Fibroblast of lung (primary cell): ENCODE results near the gene DEK. TPM values are rescaled to one million over a fixed set of nuclear protein-coding genes. Genes with fewer than 3 reads are reported as not detected.
A peak's percentile ranks its signal among the peaks of the same experiment; 100 is the strongest.

ENCODE experiments used
- DNase-seq, 2 donors: peaks; one replicate each; pipeline versions ENCODE4 v3.0.0 to v3.0.0-alpha.2; 2010; ENCODE audit warnings: low read depth in 2 of 2
- H2AFZ ChIP-seq: 2 replicates; pipeline ENCODE4 v1.5.1; 2012; ENCODE audit warnings: low read length, control low read depth, inconsistent platforms
- H3K27ac ChIP-seq: 2 replicates; pipeline ENCODE4 v1.5.1; 2011; ENCODE audit warnings: low read length, control low read depth; ENCODE audit not compliant: insufficient read depth
- H3K27me3 ChIP-seq: 2 replicates; pipeline ENCODE4 v1.5.1; 2011; ENCODE audit warnings: mild to moderate bottlenecking, low read length; ENCODE audit not compliant: control insufficient read depth, insufficient read depth
- H3K36me3 ChIP-seq: 2 replicates; pipeline ENCODE4 v1.5.1; 2011; ENCODE audit warnings: low read length; ENCODE audit not compliant: control insufficient read depth, insufficient read depth
- H3K4me1 ChIP-seq: 2 replicates; pipeline ENCODE4 v1.5.1; 2011; ENCODE audit warnings: low read length; ENCODE audit not compliant: control insufficient read depth, insufficient read depth; ENCODE audit errors: extremely low read depth
- H3K4me2 ChIP-seq: 2 replicates; pipeline ENCODE4 v1.5.1; 2011; ENCODE audit warnings: low read length, control low read depth; ENCODE audit not compliant: insufficient read depth; ENCODE audit errors: extremely low read depth
- H3K4me3 ChIP-seq, 4 experiments: fragments of 200-600 bp in 1 of 4; sonication (generic) in 1 of 4; replicated peaks in 1 of 4; 2 replicates each; pipeline ENCODE4 v1.5.1; 2011 to 2016; ENCODE audit warnings: low read length in 4 of 4, low read depth in 3 of 4, mild to moderate bottlenecking in 3 of 4, control low read depth in 2 of 4, inconsistent platforms in 1 of 4, mixed read lengths in 1 of 4; ENCODE audit not compliant: insufficient read depth in 1 of 4; ENCODE audit errors: control extremely low read depth in 1 of 4
- H3K79me2 ChIP-seq: 2 replicates; pipeline ENCODE4 v1.5.1; 2012; ENCODE audit warnings: mild to moderate bottlenecking, low read length, inconsistent platforms; ENCODE audit not compliant: control insufficient read depth, insufficient read depth
- H3K9ac ChIP-seq: 2 replicates; pipeline ENCODE4 v1.5.1; 2011; ENCODE audit warnings: mild to moderate bottlenecking, low read length, control low read depth; ENCODE audit not compliant: insufficient read depth
- H3K9me3 ChIP-seq: 2 replicates; pipeline ENCODE4 v1.5.1; 2012; ENCODE audit warnings: low read depth, low read length; ENCODE audit not compliant: control insufficient read depth, insufficient read depth
- H4K20me1 ChIP-seq: 2 replicates; pipeline ENCODE4 v1.5.1; 2011; ENCODE audit warnings: low read length; ENCODE audit not compliant: control insufficient read depth, insufficient read depth; ENCODE audit errors: extremely low read depth
- EZH2 ChIP-seq: IDR thresholded peaks from 2 replicates; pipeline ENCODE4 v1.5.1; 2012; ENCODE audit warnings: low read length, control low read depth, mild to moderate bottlenecking; ENCODE audit errors: missing control alignments
- polyA plus RNA-seq, 2 donors: library from polyadenylated mRNA; depleted of rRNA in 1 of 2; stranded (reverse) in 1 of 2; unstranded in 1 of 2; fragments of >200 nt; gene quantifications; 2 replicates each; pipeline ENCODE4 v1.2.1, GENCODE V29; 2011 to 2012; ENCODE audit warnings: missing spikeins in 1 of 2
- total RNA-seq: library from RNA; depleted of rRNA; stranded (reverse); fragments of >200 nt; gene quantifications from 2 replicates; pipeline ENCODE4 v1.2.1, GENCODE V29; 2014
- TF ChIP-seq, protein P1 (sequence below), 2 donors: IDR thresholded peaks in 1 of 2; conservative IDR thresholded peaks in 1 of 2; 1 replicate in 1 of 2; 2 replicates in 1 of 2; pipeline ENCODE4 v1.5.1; 2011 to 2012; ENCODE audit warnings: low read length in 2 of 2, control low read depth in 1 of 2, inconsistent platforms in 1 of 2, low read depth in 1 of 2, mild to moderate bottlenecking in 1 of 2

Gene DEK
- total and polyA plus RNA-seq, 2 donors (not counting 1 experiment from before 2014, with no cell fraction given) = 108 to 148 TPM

DNA sequence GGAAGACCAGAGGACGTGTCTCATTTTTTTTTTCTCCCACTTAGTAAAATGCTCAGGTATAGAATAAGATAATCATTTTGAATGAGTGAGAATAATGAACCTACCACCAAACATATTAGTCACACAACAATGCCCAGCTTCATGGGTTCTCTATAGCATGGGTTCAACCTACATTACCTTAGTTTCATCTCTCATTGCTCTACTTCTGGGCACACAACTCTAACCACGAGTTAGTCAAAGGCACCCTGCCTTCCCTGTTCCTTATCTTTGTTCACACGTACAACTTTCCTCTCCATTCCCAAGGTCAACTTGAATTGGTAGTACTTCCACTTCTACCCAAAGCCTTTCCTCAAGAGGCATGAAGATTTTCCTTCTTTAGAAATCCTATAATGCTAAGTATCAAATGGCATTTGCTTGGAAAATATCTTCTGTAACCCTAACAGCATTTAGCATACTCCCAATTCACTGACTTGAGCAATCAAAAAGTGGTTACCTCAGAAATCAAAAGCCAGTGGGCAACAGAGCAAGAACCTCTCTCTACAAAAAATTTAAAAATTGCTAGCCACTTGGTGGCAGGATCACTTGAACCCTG, 20.9 kb downstream of the DEK start:
- H3K79me2 ChIP-seq = peaks cover 40% of the 10 kb centered on the region
- H3K27ac ChIP-seq = no peak overlapping the region

DNA sequence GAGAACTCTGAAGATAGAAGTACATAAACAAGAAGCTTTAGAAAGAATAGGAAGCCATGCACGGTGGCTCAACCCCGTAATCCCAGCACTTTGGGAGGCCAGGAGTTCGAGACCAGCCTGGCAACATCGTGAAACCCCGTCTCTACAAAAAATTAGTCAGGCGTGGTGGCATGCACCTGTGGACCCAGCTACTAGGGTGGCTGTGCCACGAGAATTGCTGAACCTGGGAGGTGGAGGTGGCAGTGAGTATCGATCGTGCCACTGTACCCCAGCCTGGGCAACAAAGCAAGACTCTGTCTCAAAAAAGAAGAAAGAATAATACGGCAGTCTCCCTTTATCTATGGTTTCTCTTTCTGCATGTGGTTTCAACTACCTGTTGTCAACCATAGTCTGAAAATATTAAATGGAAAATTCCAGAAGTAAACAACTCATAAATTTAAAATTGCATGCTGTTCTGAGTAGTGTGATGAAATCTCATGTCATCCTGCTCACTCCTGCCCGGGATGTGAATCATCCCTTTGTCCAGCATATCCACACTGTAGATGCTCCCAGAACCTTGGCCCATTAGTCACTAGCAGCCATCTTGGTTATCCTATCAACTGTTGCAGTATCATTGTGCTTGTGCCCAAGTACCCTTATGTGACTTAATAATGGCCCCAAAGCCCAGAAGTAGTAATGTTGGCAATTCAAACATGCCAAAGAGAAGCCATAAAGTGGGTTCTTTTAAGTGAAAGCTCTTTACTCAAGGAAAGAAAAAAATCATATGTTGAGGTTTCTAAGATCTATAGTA, 22.1 kb downstream of the DEK start:
- H3K4me3 ChIP-seq = no peak overlapping the region
- peaks cover 41% of the 10 kb centered on the region for H3K79me2 ChIP-seq
- H3K9me3 ChIP-seq = no peaks in the 10 kb centered on the region
- peak overlapping the region; percentile 56 for H3K27ac ChIP-seq
- TF ChIP-seq, protein P1, sequence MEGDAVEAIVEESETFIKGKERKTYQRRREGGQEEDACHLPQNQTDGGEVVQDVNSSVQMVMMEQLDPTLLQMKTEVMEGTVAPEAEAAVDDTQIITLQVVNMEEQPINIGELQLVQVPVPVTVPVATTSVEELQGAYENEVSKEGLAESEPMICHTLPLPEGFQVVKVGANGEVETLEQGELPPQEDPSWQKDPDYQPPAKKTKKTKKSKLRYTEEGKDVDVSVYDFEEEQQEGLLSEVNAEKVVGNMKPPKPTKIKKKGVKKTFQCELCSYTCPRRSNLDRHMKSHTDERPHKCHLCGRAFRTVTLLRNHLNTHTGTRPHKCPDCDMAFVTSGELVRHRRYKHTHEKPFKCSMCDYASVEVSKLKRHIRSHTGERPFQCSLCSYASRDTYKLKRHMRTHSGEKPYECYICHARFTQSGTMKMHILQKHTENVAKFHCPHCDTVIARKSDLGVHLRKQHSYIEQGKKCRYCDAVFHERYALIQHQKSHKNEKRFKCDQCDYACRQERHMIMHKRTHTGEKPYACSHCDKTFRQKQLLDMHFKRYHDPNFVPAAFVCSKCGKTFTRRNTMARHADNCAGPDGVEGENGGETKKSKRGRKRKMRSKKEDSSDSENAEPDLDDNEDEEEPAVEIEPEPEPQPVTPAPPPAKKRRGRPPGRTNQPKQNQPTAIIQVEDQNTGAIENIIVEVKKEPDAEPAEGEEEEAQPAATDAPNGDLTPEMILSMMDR (conservative IDR thresholded peaks at IDR 0.05 in 1 of 2, IDR thresholded peaks at IDR 0.05 in 1 of 2; ENCODE audit: low read depth in 1 of 2, low read length in 2 of 2) = no peak
- TF ChIP-seq EZH2 = no peak
- H2AFZ ChIP-seq = no peak overlapping the region
- no peak overlapping the region for H3K9ac ChIP-seq
- DNase-seq = peak; percentile 80 to 90
- H3K36me3 ChIP-seq = no peaks in the 10 kb centered on the region
- H3K4me2 ChIP-seq = no peak overlapping the region
- peaks cover 4% of the 10 kb centered on the region for H3K4me1 ChIP-seq
- H3K27me3 ChIP-seq = no peaks in the 10 kb centered on the region
- H4K20me1 ChIP-seq = no peaks in the 10 kb centered on the region

More for the DNA sequence above, 20.9 kb downstream of the DEK start:
- H4K20me1 ChIP-seq = no peaks in the 10 kb centered on the region
- H3K9me3 ChIP-seq = no peaks in the 10 kb centered on the region
- no peak overlapping the region for H2AFZ ChIP-seq
- H3K36me3 ChIP-seq = peaks cover 3% of the 10 kb centered on the region
- H3K27me3 ChIP-seq = no peaks in the 10 kb centered on the region
- H3K4me2 ChIP-seq = no peak overlapping the region
- no peak for TF ChIP-seq EZH2
- TF ChIP-seq, protein P1 (conservative IDR thresholded peaks at IDR 0.05 in 1 of 2, IDR thresholded peaks at IDR 0.05 in 1 of 2; ENCODE audit: low read depth in 1 of 2, low read length in 2 of 2) = no peak
- H3K4me1 ChIP-seq = peaks cover 4% of the 10 kb centered on the region
- DNase-seq = no peak
- no peak overlapping the region for H3K4me3 ChIP-seq
- no peak overlapping the region for H3K9ac ChIP-seq

DNA sequence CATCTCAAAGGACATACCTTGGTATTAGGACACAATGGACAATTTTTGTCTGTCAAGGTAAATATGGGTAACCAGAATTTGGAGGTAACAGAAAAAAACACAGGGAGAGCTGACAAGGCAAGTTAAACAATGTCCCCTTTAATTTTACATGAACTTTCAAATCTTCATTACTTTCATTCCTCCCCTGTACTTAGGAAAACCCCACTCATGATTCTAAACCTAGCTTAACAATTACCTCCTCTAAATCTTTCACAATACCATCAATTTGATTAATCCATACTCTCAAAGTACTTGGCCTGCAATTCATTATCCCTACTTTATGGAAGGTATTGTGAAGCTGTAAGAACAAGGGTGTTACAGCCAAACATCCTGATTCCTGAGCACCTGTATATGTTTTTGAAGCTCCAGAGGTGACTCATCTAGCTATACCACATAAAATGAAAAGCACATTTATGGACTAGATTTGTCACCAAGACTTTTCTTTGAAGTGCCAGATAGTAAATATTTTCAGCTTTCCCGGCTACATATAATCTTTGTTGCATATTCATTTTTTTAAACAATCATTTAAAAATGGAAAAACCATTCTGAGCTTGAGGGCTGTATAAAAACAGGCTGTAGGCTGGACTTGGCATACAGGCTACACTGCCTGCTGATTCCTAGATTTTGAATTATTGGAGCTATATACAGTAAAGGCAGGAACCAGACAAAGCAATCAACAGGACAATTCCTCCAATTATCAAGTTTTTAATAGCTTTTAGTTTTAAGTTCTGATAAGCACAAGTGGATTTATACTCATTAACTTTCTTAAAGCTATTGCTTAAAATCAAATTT, 22.9 kb downstream of the DEK start:
- Histone ChIP-seq H3K4me3 (no peak overlapping the region), H3K27ac (no peak overlapping the region), H3K4me1 (peaks cover 4% of the 10 kb centered on the region), H3K9ac (no peak overlapping the region), H3K79me2 (peaks cover 41% of the 10 kb centered on the region), H3K36me3 (peaks cover 1% of the 10 kb centered on the region), H3K4me2 (no peak overlapping the region), H3K9me3 (no peaks in the 10 kb centered on the region), H2AFZ (no peak overlapping the region), H4K20me1 (no peaks in the 10 kb centered on the region), H3K27me3 (no peaks in the 10 kb centered on the region)
- TF ChIP-seq, protein P1 (conservative IDR thresholded peaks at IDR 0.05 in 1 of 2, IDR thresholded peaks at IDR 0.05 in 1 of 2; ENCODE audit: low read depth in 1 of 2, low read length in 2 of 2) = no peak
- no peak for TF ChIP-seq EZH2
- peak in 1 of 2 donors; percentile 37 for DNase-seq
